Liver (tissue), 9 donors: ENCODE measurements around the gene FAM222A. TPM values are rescaled to one million over a fixed set of nuclear protein-coding genes. Genes with fewer than 3 reads are reported as not detected.

Experiments used
- DNase-seq: peaks from one replicate; pipeline ENCODE4 v3.0.0-alpha.2; 2017; ENCODE audit warnings: low spot score
- H3K27ac ChIP-seq, 2 donors: one replicate each; pipeline ENCODE4 v1.7.0; 2013; ENCODE audit warnings: inconsistent platforms in 2 of 2, low read length in 2 of 2, control low read depth in 1 of 2, low read depth in 1 of 2, mild to moderate bottlenecking in 1 of 2
- H3K27me3 ChIP-seq, 4 donors: one replicate each; pipeline versions ENCODE4 v1.6.1 to v1.7.0; 2013; ENCODE audit warnings: low read length in 3 of 4, inconsistent platforms in 1 of 4, mild to moderate bottlenecking in 1 of 4, moderate library complexity in 1 of 4; ENCODE audit not compliant: control insufficient read depth in 4 of 4, insufficient read depth in 4 of 4
- H3K36me3 ChIP-seq, 4 donors: one replicate each; pipeline versions ENCODE4 v1.6.1 to v1.7.0; 2013; ENCODE audit warnings: low read length in 3 of 4, mild to moderate bottlenecking in 3 of 4, low read depth in 1 of 4, moderate library complexity in 1 of 4; ENCODE audit not compliant: control insufficient read depth in 4 of 4, insufficient read depth in 3 of 4
- H3K4me1 ChIP-seq, 4 donors: one replicate each; pipeline versions ENCODE4 v1.6.1 to v1.7.0; 2013; ENCODE audit warnings: low read length in 3 of 4, mild to moderate bottlenecking in 3 of 4, moderate library complexity in 1 of 4; ENCODE audit not compliant: control insufficient read depth in 4 of 4, insufficient read depth in 4 of 4
- H3K4me3 ChIP-seq, 3 donors: one replicate each; pipeline versions ENCODE4 v1.6.1 to v1.7.0; 2013; ENCODE audit warnings: low read length in 3 of 3, control low read depth in 1 of 3, low read depth in 1 of 3, mild to moderate bottlenecking in 1 of 3
- H3K9ac ChIP-seq, 2 donors: one replicate each; pipeline ENCODE4 v1.7.0; 2013; ENCODE audit warnings: low read length in 2 of 2, mild to moderate bottlenecking in 2 of 2, moderate library complexity in 2 of 2, control low read depth in 1 of 2, low read depth in 1 of 2
- H3K9me3 ChIP-seq, 4 donors: one replicate each; pipeline versions ENCODE4 v1.6.1 to v1.7.0; 2013; ENCODE audit warnings: low read length in 3 of 4; ENCODE audit not compliant: control insufficient read depth in 4 of 4
- CTCF ChIP-seq: fragments of 150-350 bp; IDR thresholded peaks from 2 replicates; pipeline ENCODE4 v1.5.1; 2017; ENCODE audit warnings: improper control_type of control experiment, low read depth, low read length; ENCODE audit not compliant: missing input control
- EGR1 ChIP-seq, 2 donors: IDR thresholded peaks; 2 replicates each; pipeline ENCODE4 v1.6.1; 2016 to 2018; ENCODE audit warnings: antibody characterized with exemption in 2 of 2, low read depth in 2 of 2
- FOXA2 ChIP-seq: IDR thresholded peaks from 2 replicates; pipeline ENCODE4 v1.6.1; 2016; ENCODE audit warnings: antibody characterized with exemption
- HNF4A ChIP-seq, 2 donors: conservative IDR thresholded peaks; 2 replicates each; pipeline ENCODE4 v1.6.1; 2016; ENCODE audit warnings: antibody characterized with exemption in 2 of 2, mild to moderate bottlenecking in 2 of 2
- HNF4G ChIP-seq: IDR thresholded peaks from 2 replicates; pipeline ENCODE4 v1.6.1; 2016; ENCODE audit warnings: antibody characterized with exemption
- JUND ChIP-seq, 2 donors: IDR thresholded peaks; 2 replicates each; pipeline ENCODE4 v1.6.1; 2016; ENCODE audit warnings: antibody characterized with exemption in 2 of 2
- MAX ChIP-seq: IDR thresholded peaks from 2 replicates; pipeline ENCODE4 v1.6.1; 2016; ENCODE audit warnings: antibody characterized with exemption
- NR2F2 ChIP-seq: IDR thresholded peaks from 2 replicates; pipeline ENCODE4 v1.6.1; 2016; ENCODE audit warnings: antibody characterized with exemption
- RAD21 ChIP-seq, 2 donors: IDR thresholded peaks; 2 replicates each; pipeline ENCODE4 v1.6.1; 2016; ENCODE audit warnings: antibody characterized with exemption in 2 of 2, mild to moderate bottlenecking in 2 of 2
- REST ChIP-seq: IDR thresholded peaks from 2 replicates; pipeline ENCODE4 v1.6.1; 2016; ENCODE audit warnings: antibody characterized with exemption, mild to moderate bottlenecking
- RXRA ChIP-seq, 2 donors: IDR thresholded peaks; 2 replicates each; pipeline ENCODE4 v1.6.1; 2017 to 2018; ENCODE audit warnings: antibody characterized with exemption in 2 of 2, mild to moderate bottlenecking in 1 of 2
- SP1 ChIP-seq: IDR thresholded peaks from 2 replicates; pipeline ENCODE4 v1.6.1; 2018; ENCODE audit warnings: antibody characterized with exemption, mild to moderate bottlenecking
- TAF1 ChIP-seq: conservative IDR thresholded peaks from 2 replicates; pipeline ENCODE4 v1.6.1; 2016; ENCODE audit warnings: antibody characterized with exemption, mild to moderate bottlenecking
- YY1 ChIP-seq: IDR thresholded peaks from 2 replicates; pipeline ENCODE4 v1.6.1; 2016; ENCODE audit warnings: antibody characterized with exemption, mild to moderate bottlenecking
- WGBS: extraction: QIAGEN DNeasy Blood & Tissue Kit; methylation state at CpG from one replicate; pipeline ENCODE4 v1.1.7; 2013; 5-methylcytosine and 5-hydroxymethylcytosine counted together
- polyA plus RNA-seq, 2 donors: library from polyadenylated mRNA; stranded (reverse) in 1 of 2; unstranded in 1 of 2; fragments of 200-250 nt in 1 of 2; fragments of >200 nt in 1 of 2; fragmentation: Nextera tagmentation in 1 of 2; extraction: Ambion mirVana in 1 of 2; gene quantifications; one replicate each; pipeline versions ENCODE4 v1.2.1 to v1.2.3, GENCODE V29; 2013 to 2015
- total RNA-seq, 2 donors: library from RNA; depleted of rRNA; stranded (reverse); fragments of >200 nt; gene quantifications; one replicate each; pipeline ENCODE4 v1.2.3, GENCODE V29; 2014
- TF ChIP-seq, protein P1 (sequence below): IDR thresholded peaks from 2 replicates; pipeline ENCODE4 v1.6.1; 2016; ENCODE audit warnings: antibody characterized with exemption
- TF ChIP-seq, protein P2 (sequence below): IDR thresholded peaks from 2 replicates; pipeline ENCODE4 v1.6.1; 2016; ENCODE audit warnings: antibody characterized with exemption
- donor health status: healthy.
- donor health status: healthy.
- donor health status: healthy.
- donor health status: healthy.
- donor health status: healthy.

FAM222A gene
- total and polyA plus RNA-seq, 4 donors = 0.97 to 2.2 (median 1.9) TPM

- Histone ChIP-seq H3K27me3 (no peaks in the 10 kb centered on the region), H3K36me3 (no peaks in the 10 kb centered on the region), H3K9me3 (no peaks in the 10 kb centered on the region), H3K9ac (no peak overlapping the region), H3K4me1 (peaks cover 35 to 82% (median 75%) of the 10 kb centered on the region in 4 donors), H3K27ac (no peak overlapping the region), H3K4me3 (no peak overlapping the region)
- WGBS = 75% methylated on average over 12 of the region's 12 CpGs
- TF ChIP-seq CTCF = peak; percentile 19
- TF ChIP-seq FOXA2 = no peak
- TF ChIP-seq RXRA (IDR thresholded peaks at IDR 0.05) = no peak
- no peak for TF ChIP-seq MAX
- no peak for TF ChIP-seq HNF4G
- peak; percentile 48 to 50 for TF ChIP-seq RAD21 (IDR thresholded peaks at IDR 0.05)
- no peak for TF ChIP-seq NR2F2
- no peak for DNase-seq
These were observed 5.7 kb downstream of the FAM222A start for GRCh38 chr12:109719123-109720022.

GRCh38 chr12:109720152-109720856 is 6.7 kb downstream of the FAM222A start:
- no peak overlapping the region for H3K4me3 ChIP-seq
- peak overlapping the region in 1 of 2 donors; percentile 47 for H3K9ac ChIP-seq
- TF ChIP-seq, protein P1, sequence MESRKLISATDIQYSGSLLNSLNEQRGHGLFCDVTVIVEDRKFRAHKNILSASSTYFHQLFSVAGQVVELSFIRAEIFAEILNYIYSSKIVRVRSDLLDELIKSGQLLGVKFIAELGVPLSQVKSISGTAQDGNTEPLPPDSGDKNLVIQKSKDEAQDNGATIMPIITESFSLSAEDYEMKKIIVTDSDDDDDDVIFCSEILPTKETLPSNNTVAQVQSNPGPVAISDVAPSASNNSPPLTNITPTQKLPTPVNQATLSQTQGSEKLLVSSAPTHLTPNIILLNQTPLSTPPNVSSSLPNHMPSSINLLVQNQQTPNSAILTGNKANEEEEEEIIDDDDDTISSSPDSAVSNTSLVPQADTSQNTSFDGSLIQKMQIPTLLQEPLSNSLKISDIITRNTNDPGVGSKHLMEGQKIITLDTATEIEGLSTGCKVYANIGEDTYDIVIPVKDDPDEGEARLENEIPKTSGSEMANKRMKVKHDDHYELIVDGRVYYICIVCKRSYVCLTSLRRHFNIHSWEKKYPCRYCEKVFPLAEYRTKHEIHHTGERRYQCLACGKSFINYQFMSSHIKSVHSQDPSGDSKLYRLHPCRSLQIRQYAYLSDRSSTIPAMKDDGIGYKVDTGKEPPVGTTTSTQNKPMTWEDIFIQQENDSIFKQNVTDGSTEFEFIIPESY = no peak
- no peak for TF ChIP-seq CTCF
- no peak for TF ChIP-seq TAF1
- TF ChIP-seq FOXA2 = no peak
- no peak for TF ChIP-seq JUND (IDR thresholded peaks at IDR 0.05)
- no peak for TF ChIP-seq RXRA (IDR thresholded peaks at IDR 0.05)
- no peak for TF ChIP-seq HNF4A (conservative IDR thresholded peaks at IDR 0.05)
- TF ChIP-seq, protein P2, sequence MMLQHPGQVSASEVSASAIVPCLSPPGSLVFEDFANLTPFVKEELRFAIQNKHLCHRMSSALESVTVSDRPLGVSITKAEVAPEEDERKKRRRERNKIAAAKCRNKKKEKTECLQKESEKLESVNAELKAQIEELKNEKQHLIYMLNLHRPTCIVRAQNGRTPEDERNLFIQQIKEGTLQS = no peak
- TF ChIP-seq YY1 = no peak
- TF ChIP-seq REST = no peak
- no peak for TF ChIP-seq SP1
- no peak for TF ChIP-seq EGR1 (IDR thresholded peaks at IDR 0.05; ENCODE audit: low read depth in 2 of 2)
- TF ChIP-seq HNF4G = no peak
- no peak for DNase-seq
- peak overlapping the region in 1 of 2 donors; percentile 15 for H3K27ac ChIP-seq
- peaks cover 29 to 78% (median 72%) of the 10 kb centered on the region in 4 donors for H3K4me1 ChIP-seq
- no peaks in the 10 kb centered on the region for H3K36me3 ChIP-seq
- H3K9me3 ChIP-seq = no peaks in the 10 kb centered on the region
- no peaks in the 10 kb centered on the region for H3K27me3 ChIP-seq
- 44% methylated on average over 12 of the region's 12 CpGs for WGBS
